Suppressor macrophage treated with lipopolysaccharide for 4 hours (primary cell): ENCODE measurements around the gene ADAMTS14.
"Not testable (repeated sequence)": the region's sequence is repeated elsewhere in the genome, so short reads cannot be mapped to it uniquely, and the experiment has no call there.

ENCODE experiments used
- DNase-seq: peaks from one replicate; pipeline ENCODE4 v3.0.0-alpha.2; 2020

The ADAMTS14 gene

DNA sequence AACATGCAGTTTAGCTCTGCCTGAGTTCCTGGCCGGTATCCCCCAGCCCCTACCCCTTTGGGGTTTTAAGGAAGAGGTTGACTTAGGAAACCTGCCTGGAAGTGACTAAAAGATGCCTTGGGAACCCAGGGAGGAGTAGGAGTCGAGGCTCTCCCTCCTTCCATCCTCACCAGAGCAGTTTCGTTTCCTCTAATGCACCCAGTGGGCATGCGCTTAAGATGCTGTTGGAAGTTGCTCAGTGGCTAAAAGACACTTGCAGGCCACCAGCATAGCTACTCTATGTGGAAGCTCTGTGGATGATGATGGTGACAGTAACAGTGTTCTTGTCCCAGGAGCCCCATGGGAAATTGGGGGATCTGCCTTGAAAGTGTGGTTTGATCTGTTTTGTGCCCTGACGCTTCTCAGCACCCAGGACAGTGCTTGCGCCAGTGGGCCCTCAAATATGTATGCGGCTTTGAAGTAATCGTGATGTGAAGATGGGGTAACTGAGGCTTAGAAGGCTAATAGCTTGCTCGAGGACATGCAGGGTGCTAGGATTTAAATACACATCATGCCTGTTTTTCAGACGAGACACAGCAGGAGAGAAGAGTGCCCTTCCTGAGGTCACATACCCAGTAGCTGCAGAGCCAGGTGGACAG, 80.8 kb downstream of the ADAMTS14 start:
- peak; percentile 77 for DNase-seq

- no peak for DNase-seq
These were observed 81.7 kb downstream of the ADAMTS14 start for GRCh38 chr10:70753841-70754621.

GRCh38 chr10:70756700-70757360, 84.5 kb downstream of the ADAMTS14 start:
- peak; percentile 27 for DNase-seq

DNA sequence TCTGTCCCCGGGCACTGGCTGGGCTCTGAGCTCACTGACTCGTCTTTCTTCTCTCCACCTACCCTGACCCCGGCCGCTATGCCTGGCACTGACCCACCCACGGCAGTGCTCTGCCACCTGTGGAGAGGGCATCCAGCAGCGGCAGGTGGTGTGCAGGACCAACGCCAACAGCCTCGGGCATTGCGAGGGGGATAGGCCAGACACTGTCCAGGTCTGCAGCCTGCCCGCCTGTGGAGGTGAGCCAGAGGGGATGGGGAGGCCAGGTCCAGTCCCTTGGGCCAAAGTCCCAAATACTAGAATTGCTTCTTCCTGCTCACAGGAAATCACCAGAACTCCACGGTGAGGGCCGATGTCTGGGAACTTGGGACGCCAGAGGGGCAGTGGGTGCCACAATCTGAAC, 85.5 kb downstream of the ADAMTS14 start:
- no peak for DNase-seq

DNA sequence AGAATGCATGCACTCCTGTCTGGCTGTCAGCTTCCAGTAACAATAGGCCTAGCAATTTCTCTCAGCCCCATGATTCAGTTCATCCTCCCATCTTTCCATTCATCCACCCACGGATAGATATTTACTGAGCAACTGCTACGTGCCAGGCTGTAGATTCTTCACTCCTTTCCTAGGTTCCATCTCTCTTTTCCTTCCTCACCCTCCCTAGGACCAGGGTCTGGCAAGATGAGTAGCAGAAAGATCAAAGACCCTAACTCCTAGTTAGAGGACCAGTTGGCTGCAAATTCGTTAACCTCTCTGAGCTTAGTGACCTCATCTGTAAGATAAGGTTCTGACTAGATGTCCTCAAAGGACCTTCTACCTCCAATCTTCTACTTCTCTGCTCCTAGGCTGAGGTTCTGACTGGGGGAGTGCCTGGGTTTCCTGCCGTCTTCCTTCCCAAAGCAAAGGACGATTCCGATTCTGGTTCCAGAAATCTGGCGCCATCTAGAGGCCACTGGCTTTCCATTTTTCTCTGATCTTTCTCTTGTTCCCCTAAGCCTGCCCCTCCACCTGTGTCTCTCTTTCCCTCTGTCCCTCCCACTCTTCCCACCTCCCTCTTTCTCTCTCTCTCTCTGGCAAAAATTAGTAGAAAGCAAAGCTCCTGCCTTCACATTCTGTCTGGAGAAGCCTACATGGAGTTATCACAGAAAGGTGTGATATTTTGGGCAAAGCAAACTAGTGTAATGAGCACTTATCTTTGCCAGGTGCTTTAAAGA, 86.6 kb downstream of the ADAMTS14 start:
- DNase-seq: peak; percentile 83

- DNase-seq: no peak
These were observed 87.5 kb downstream of the ADAMTS14 start for GRCh38 chr10:70759781-70760180.

DNA sequence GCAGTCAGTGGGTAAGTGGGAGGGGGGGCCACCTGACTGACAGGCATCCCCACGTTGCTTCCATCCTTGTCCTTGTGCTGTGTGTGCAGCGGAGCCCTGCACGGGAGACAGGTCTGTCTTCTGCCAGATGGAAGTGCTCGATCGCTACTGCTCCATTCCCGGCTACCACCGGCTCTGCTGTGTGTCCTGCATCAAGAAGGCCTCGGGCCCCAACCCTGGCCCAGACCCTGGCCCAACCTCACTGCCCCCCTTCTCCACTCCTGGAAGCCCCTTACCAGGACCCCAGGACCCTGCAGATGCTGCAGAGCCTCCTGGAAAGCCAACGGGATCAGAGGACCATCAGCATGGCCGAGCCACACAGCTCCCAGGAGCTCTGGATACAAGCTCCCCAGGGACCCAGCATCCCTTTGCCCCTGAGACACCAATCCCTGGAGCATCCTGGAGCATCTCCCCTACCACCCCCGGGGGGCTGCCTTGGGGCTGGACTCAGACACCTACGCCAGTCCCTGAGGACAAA, 88.0 kb downstream of the ADAMTS14 start:
- no peak for DNase-seq

DNA sequence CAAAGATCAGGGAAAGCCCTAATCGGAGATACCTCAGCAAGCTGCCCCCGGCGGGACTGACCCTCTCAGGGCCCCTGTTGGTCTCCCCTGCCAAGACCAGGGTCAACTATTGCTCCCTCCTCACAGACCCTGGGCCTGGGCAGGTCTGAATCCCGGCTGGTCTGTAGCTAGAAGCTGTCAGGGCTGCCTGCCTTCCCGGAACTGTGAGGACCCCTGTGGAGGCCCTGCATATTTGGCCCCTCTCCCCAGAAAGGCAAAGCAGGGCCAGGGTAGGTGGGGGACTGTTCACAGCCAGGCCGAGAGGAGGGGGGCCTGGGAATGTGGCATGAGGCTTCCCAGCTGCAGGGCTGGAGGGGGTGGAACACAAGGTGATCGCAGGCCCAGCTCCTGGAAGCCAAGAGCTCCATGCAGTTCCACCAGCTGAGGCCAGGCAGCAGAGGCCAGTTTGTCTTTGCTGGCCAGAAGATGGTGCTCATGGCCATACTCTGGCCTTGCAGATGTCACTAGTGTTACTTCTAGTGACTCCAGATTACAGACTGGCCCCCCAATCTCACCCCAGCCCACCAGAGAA, 88.8 kb downstream of the ADAMTS14 start:
- no peak for DNase-seq

DNA sequence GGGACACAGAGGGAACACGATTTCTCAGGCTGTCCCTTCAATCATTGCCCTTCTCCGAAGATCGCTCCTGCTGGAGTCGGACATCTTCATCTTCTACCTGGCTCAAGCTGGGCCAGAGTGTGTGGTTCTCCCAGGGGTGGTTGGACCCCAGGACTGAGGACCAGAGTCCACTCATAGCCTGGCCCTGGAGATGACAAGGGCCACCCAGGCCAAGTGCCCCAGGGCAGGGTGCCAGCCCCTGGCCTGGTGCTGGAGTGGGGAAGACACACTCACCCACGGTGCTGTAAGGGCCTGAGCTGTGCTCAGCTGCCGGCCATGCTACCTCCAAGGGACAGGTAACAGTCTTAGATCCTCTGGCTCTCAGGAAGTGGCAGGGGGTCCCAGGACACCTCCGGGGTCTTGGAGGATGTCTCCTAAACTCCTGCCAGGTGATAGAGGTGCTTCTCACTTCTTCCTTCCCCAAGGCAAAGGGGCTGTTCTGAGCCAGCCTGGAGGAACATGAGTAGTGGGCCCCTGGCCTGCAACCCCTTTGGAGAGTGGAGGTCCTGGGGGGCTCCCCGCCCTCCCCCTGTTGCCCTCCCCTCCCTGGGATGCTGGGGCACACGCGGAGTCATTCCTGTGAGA, 89.5 kb downstream of the ADAMTS14 start:
- no peak for DNase-seq

- peak; percentile 41 for DNase-seq
These were observed 90.3 kb downstream of the ADAMTS14 start for GRCh38 chr10:70762441-70763175.

- DNase-seq: no peak
These were observed 91.3 kb downstream of the ADAMTS14 start for GRCh38 chr10:70763567-70763966.

DNA sequence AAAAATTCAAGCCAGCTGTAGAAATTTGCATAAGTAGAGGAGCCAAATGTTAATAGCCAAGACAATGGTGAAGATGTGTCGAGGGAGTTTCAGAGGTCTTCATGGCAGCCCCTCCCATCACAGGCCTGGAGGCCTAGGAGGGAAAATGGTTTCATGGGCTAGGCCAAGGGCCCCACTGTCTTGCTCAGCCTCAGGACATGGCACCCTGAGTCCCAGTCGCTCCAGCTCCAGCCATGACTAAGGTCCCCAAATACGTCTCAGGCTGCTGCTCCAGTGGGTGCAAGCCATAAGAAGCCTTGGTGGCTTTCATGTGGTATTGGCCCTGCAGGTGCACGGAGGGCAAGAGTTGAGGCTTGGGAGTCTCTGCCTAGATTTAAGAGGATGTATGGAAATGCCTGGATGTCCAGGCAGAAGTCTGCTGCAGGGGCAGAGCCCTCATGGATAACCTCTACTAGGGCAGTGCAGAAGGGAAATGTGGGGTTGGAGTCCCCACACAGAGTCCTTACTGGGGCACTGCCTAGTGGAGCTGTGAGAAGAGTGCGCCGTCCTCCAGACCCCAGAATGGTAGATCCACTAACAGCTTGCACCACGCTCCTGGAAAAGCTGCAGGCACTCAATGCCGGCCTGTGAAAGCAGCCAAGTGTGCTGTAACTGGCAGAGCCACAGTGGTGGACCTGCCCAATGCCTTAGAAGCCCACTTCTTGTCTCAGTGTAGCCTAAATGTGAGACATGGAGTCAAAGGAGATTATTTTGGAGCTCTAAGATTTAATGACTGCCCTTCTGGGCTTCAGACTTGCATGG, 93.7 kb downstream of the ADAMTS14 start:
- DNase-seq: no peak

GRCh38 chr10:70768026-70768685, 95.8 kb downstream of the ADAMTS14 start:
- DNase-seq: not testable (repeated sequence)

DNA sequence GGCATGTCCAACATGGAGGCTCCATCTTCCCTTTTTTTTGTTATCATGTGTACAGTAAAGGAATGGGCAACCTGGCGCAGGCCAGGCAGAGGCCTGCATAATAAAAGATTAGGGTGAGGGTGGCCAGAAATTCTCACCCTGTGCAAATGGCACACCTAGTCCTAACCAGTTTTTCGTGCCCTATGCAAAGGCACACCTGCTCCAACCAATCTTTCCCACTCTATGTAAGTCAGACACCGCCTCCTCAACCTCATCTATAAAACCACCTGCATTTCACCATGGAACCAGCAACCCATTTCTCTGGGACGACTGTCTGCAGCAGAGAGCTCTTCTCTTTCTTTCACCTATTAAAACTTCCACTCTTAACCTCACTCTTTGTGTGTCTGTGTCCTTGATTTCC, 96.8 kb downstream of the ADAMTS14 start:
- no peak for DNase-seq

- DNase-seq: no peak
These were observed 97.7 kb downstream of the ADAMTS14 start for GRCh38 chr10:70770001-70770400.

DNA sequence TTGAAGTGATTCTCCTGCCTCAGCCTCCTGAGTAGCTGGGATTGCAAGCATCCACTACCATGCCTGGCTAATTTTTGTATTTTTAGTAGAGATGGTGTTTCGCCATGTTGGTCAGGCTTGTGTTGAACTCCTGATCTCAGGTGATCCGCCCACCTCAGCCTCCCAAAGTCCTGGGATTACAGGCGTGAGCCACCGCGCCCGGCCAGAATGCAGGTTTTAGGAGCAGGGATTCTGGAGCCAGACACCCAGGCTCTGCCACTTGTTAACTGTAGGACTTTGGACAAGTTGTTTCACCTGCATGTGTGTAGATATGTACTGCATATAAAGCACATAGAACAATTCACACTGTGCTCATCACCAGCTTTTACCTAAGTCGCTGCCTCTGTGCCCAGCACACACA, 98.2 kb downstream of the ADAMTS14 start:
- not testable (repeated sequence) for DNase-seq

DNA sequence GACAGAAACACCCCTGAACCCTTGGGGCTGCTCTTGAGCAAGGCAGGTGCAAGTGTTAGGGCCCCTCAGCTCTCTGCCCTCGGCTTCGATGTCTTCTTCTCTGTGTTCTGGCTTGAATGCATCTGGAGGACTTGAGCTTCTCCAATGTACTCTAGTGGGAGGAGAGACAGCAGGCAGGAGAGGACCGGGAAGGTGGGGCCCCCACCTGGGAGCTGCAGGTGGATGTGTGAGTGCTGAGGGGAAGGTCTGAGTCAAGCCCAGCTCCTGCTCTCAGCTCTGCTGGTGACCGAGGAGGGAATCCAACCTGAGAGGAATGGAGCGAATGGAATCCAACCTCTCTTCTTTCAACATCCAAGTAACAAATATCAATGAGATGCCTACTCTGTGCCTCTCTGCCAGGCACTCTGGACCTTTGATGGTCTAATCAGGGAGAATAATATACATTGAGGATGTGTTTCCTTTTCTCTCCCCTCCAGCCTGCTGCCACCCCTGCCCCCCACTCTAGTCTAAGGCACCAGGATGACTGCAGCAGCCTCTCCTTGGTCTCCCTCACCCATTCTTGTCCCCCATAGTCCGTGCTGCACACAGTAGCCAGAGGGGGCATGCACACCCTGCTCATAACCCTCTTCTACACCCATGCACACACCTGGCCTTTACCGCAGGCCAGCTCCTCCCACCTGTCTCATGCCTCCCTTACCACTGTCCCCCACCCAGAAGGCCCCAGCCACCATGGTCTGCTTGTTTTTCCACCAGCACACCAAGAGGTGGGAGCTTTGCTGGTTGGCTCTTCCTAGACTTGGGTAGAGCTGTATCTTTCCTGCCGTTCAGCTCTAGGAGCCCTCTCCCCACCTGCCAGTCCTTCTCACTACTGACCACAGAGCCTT, 99.2 kb downstream of the ADAMTS14 start:
- no peak for DNase-seq

GRCh38 chr10:70772627-70773026, 100.3 kb downstream of the ADAMTS14 start:
- peak; percentile 45 for DNase-seq

- no peak for DNase-seq
These were observed 101.2 kb downstream of the ADAMTS14 start for GRCh38 chr10:70773461-70773860.
